ENCODE measurements around the gene DRD4.
"Not testable (repeated sequence)": the region's sequence is repeated elsewhere in the genome, so short reads cannot be mapped to it uniquely, and the experiment has no call there.

Gene DRD4

DNA sequence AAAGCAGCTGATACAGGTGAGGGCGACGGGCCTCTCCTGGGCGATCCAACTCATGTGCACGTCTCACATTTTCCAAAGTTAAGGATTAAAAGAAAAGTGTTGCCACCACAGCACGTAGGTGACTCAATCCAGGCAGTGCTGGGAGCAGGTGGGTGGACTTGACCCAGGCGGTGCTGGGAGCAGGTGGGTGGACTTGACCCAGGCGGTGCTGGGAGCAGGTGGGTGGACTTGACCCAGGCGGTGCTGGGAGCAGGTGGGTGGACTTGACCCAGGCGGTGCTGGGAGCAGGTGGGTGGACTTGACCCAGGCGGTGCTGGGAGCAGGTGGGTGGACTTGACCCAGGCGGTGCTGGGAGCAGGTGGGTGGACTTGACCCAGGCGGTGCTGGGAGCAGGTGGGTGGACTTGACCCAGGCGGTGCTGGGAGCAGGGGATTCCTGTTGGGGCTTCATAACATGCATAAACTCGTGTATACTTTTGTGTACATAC is 10.6 kb downstream of the DRD4 start:
- DNase-seq: not testable (repeated sequence)

DNA sequence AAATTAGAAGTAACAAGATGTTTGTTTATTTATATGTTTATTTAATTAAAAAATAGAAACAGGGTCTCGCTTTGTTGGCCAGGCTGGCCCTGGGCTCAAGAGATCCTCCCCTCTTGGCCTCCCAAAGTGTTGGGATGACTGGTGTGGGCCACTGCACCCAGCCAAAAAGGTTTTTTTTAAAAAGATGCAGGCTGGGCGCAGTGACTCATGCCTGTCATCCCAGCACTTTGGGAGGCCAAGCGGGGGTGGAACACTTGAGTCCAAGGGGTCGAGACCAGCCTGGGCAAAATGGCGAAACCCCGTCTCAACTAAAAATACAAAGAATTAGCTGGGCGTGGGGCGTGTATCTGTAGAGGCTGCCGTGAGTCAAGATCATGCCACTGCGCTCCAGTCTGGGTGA is 13.4 kb downstream of the DRD4 start:
- DNase-seq: no peak

DNA sequence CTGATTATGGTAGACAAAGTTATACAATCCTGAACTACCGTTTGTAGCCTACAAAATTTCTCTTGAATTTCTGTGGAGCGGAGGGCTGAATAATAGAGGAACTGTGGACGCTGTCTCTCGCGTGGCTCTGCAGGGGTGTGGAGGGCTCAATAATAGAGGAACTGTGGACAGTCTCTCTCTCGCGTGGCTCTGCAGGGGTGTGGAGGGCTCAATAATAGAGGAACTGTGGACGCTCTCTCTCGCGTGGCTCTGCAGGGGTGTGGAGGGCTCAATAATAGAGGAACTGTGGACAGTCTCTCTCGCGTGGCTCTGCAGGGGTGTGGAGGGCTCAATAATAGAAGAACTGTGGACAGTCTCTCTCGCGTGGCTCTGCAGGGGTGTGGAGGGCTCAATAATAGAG is 16.1 kb downstream of the DRD4 start:
- not testable (repeated sequence) for DNase-seq

DNA sequence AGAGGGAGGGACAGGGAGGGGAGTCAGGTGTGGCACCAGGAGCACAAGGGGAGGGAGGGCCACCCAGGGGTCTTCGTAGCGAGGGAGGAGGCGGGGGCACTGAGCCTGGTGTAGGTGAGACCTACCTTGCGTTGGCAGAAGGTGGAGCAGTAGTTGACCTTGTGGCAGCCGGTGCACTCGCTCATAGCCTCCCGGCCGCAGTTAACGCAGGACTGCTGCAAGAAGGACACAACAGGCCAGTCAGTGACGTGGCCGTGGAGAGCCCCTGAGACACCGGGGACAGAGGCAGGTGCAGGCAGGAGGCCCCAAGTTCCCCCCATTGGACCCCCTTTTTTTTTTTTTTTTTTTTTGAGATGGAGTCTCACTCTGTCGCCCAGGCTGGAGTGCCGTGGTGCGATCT is 16.8 kb downstream of the DRD4 start:
- no peak for DNase-seq

DNA sequence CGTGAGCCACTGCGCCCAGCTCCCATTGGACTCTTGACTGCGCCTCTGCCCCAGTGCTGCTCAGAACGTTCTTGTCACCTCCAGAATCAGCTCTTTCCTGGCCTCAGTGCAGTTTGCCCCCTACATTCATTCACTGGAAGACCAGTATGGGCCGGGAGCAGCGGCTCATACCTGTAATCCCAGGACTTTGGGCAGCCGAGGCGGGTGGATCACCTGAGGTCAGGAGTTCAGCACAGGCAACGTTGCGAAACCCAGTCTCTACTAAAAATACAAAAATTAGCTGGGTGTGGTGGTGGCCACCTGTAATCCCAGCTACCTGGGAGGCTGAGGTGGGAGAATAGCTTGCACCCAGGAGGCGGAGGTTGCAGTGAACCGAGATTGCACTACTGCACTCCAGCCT is 17.4 kb downstream of the DRD4 start:
- DNase-seq: not testable (repeated sequence)

DNA sequence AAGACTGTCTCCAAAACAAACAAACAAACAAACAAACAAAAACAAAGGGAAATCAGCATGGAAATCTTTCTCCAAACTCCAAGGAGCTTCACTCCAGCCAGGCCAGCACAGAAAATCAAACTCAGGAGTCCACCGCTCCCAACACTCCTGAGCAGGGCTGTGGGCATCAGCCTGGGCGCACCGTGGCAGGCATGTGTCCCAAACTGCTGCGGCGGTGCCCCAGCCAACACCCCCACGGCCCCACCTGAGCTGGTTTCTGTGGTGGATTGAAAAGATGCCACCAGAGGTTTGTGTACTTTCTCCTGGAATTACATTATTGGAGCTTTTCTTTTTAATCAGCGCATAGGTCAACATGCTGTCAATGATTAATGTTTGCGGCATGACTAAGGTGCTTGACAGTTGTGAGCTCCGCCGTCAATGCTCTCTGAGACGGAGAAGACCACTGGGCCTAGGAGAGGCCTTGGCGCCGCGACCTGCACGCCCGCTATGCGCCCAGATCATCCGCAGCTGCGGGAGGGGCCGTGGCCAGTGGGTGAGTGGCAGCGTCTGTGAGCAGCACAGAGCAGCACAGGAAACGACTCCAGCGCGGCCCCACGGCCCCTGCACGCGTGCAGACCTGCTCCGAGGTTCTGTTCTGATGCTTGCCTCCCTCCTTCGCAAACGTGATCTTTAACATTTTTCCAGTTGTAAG is 18.1 kb downstream of the DRD4 start:
- no peak for DNase-seq

DNA sequence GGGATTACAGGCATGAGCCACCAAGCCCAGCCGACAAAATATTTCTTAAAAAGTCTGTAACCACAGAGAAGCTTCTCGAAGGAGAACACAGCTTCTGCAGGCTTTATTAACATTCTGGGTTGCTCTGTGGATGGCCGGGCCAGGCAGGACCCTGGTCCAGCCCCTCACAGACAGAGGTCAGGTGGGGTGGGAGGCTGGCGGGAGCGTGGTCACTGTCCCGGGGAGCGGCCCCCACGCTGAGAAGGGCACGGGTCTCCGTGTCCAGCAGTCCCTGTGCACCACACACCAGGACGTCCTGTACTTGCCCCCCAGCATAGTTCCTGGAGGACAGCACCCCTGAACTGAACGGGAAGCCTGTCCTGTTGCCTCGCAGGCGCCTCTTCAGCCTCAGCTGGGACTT is 19.4 kb downstream of the DRD4 start:
- DNase-seq: no peak

DNA sequence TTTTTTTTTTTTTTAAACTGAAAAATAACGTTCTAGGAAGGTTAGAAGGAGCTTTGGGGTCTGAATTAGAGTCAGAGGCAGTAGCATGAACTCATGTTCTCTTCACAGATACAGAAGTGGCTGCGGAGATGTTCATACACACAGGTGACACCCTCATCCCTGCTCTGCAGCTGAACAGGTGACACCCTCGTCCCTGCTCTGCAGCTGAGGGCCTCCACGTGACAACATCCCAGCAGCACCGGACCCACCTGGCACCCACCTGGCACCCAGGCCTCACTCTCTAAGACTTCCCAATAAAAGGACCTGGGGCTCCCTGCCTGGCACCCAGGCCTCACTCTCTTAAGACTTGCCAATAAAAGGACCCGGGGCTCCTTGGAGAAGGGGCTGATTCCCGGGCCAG is 19.8 kb downstream of the DRD4 start:
- no peak for DNase-seq

DNA sequence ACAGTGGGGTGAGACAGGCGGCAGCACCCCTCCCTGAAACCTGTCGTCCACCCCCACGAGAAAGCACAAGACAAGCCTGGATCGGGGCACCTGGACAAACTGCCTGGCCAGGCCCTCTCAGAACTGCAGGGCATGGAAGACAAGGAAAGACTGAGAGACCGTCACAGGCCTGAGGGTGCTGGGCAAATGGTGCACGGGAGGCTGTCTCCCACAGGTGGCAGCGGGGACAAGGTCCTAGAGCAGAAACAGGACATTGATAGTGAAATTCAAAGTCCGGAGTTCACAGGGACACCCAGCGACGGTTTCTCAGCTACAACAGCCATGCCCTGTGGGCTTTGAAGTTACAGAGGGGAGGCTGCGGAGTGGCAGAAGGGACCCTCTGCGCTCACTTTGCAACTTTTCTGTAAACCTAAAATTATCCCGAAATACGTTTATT is 20.6 kb downstream of the DRD4 start:
- no peak for DNase-seq

DNA sequence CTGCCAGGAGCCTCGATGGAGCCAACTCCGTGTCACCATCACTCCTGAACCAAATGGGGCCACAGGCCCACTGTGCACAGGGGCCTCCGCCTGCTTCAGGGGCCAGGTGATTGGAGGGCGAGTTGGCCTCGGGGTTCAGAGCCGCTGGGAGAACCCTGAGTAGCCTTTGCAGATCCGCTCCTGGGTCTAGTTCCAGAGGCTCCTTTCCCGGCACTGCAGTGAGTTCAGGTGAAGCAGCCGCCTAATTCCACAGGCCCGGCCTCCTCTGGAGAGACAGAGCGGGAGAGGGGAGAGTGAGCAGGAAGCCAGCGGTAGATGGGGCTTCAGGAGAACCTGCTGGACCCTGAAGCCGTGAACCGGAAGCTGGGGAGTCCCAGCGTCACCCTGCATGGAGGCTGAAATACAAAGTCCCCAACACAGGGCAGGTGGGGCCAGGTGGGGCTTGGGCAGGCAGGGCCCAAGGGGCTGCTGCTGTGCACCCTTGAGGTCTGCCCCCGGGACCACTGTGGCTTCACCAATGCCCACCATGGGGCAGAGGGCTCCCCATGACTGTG is 22.5 kb downstream of the DRD4 start:
- DNase-seq: no peak

DNA sequence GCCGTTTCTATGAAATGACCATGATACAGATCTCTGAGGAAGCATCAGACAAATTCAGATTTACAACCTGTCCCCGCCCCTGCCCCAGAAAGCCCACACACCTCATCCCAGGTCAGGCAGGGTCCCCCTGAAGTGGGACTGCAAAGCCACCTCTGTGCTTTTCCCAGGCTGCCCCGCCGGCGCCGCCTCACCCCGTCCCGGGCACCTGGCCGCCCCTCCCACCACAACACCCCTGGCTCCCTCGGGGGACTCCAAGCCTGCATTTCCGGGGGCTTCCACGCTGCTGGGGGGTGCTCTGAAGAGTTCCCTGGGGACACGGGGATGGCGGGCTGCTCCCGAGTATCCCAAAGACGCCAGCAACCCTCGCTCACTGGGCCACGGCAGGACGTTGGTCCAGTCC is 23.2 kb downstream of the DRD4 start:
- no peak for DNase-seq

DNA sequence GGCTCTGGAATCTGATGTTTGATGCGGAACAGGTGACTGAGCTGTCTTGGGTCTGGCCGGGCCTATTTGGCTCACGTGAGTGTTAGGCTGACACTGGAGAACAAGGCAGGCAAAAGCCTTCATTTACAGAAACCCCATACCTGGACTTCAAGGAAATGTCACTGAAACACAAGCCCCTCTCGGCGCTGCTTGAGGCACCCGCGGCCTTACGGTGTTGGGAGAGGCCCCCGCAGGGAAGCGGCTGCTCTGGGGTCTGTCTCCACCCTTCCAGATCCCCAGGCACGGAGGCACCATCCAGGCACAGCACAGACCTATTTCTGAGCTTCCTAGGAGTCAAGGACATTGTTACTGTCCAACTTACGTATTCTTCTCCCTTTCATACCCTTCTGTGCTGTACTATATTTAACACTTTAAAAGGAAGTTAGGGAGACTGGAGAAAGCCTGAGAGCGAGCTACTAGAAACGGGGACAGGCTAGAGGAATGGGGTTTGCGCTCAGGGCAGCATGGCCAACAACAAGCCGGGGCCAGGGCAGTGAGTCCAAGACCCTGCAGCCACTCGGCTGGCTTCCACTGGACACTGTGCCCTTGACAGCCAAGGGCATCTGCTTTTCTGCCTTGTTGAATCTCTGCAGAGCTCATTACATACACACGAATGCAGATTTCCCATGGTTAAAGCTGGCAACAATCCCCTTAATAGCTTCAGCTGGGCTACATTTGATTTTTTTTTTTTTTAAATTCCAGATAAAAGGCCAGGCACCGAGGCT is 23.8 kb downstream of the DRD4 start:
- DNase-seq: no peak

DNA sequence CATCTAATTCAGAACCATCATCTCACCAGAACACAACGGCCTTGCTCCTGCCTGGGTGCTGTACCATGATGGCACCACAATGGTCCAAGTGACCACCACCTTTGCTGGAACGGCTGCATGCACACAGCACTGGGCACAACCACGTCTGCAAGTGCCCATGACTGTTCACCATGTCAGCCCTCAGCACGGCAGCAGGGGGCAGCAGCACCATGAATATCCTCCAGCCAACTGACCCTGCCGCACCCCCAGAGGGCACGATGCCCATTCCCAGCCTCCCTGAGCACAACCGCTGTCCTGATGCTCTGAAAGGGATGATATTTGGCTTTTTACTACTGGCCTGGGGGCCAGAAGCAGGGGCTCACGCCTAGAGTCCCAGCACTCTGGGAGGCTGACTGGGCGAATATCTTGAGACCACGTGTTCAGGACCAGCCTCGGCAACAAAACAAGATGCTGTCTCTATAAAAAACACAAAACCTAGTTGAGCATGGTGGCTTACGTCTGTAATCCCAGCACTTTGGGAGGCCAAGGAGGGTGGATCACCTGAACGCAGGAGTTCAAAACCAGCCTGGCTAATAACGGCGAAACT is 25.7 kb downstream of the DRD4 start:
- peak; percentile 27 for DNase-seq

DNA sequence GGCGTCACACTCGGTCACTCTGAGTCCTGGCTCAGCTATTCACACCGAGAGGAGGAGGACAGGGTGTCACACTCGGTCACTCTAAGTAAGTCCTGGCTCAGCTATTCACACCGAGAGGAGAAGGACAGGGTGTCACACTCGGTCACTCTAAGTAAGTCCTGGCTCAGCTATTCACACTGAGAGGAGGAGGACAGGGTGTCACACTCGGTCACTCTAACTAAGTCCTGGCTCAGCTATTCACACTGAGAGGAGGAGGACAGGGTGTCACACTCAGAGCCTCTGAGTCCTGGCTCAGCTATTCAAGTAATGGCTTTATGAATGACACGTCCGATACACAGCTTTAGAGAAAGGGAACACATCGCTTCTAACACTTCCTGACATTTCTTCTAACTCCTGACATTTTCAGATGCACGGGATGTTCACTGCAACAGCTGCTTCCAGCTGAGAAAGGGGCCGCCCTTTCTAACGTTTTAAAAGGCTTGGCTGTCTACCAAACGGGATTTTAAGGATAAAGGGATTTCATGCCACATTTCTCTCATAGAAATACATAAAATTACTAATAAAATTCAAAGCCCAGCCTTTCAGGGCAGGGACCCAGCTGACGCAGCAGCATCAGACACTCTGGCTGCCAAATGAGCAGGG is 28.1 kb downstream of the DRD4 start:
- DNase-seq: no peak

DNA sequence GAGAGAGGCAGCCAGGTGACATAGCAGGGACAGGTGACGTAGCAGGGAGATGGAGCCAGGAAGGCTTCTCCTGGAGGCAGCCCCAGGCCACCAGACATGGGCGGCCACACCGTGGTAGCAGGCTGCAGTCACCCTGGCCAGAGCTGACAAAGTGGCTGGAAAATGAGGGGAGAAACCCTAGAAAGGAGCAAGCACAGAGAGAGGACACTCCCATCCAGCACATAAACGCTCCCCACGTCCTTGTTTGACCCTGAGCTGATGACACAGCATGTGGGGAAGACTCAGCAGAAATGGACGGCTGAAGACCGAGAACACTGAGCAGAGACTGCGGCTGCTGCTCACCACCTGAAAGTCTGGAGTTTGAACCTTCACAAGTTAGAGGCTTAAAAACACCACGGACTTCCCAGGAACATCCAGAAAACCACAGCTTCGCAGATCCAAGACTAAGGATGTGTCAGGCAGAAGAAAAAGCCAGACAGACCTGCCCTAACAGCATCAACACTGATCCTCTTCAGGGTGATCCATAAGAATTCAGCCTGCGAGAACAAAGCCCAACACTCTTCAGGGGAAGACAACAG is 28.7 kb downstream of the DRD4 start:
- DNase-seq: no peak

DNA sequence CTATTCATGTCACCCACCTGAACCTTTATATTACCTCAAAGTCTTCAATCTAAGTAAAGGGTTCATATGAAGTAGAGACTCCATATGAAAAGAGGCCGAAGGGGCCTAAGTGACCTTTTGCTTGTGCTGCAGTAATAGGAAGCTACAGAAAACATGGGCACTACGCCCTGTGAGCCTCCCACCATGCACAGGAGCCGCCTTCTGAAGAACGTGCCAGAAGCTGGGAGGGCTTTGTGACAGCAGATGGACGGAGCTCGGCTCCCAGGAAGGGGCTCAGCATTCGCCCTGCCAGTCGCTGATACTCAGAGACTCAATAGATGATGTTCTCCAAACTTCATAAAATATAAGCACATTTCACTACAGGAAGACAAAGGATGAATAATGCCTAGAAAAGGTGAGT is 36.8 kb downstream of the DRD4 start:
- DNase-seq: no peak

DNA sequence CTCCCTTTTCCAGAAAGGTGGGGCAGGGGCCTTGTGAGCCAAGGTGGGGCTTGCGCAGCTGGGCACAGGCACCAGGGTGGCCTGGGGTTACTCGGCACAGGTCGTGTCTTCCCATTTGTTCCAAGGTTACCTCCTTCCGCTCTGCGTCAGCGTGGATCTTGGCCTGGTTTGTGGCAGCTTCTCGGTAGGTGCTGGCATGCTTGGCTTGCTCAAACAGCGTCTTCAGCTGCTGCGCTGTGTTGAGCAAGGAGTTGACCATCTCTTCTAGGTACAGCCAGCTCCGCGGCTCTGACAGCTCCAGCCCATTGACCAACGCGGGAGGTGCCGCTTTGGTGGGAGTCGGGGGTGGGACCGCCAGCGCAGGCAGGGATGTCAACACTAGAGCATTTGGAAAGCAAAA is 37.3 kb downstream of the DRD4 start:
- DNase-seq: no peak

DNA sequence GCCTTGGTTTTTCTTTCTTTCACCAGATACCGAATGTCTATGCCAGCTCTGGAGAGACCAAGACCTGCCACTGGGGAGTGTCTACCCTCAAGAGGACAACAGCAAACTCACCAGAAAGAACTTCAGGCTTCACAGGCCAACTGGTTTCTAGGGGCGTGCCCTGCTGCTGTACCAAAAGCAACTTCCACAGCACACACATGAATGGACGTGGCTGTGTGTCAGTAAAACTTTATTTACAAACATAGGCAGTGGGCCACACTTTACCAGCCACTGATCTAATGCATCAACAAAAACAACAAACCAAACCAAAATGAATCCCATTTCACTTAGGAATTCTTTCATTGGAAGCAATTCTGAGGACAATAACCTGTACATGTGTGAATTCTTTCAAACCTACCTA is 41.2 kb downstream of the DRD4 start:
- DNase-seq: no peak

DNA sequence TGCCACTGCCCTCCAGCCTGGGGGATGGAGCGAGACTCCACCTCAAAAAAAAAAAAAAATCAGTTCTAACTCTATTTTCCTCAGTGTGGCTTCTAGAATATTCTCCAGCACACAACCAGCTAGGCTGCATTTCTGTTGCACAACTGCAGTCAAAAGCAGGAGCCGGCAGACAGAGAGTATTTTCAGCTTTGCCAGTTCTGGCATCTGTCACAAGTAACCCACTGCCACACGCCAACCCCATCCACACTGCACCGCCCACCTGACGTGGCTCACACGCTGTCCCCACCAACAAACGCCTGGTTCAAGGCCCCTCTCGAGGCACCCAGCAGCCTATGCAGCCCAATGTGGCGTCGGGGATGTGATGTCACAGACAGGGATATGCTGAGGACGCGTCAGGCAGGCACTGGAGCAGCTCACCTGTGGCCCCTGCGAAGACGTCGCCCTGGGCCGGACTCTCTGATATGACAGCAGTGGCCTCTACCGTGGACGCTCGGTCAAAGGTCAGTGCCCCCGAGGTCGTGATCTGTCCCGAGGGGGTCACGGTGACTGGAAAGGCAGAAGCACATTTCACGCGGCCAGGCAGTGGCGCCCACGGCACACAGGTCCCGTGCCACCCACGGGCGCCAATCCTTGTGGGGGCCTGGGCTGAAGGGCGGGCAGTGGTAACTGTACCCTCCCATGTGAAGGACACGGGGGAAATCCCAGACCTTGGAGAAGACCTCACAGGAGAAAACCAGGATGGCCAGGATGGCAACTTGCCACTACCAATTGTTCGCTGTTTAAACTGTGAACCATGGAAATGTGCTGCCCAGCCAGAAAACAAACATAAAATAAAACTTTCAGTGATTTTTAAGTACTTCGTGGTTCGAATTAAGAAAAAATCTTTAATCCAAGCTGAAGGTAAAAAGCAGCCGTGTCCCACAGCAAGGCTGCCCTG is 42.5 kb downstream of the DRD4 start:
- no peak for DNase-seq

DNA sequence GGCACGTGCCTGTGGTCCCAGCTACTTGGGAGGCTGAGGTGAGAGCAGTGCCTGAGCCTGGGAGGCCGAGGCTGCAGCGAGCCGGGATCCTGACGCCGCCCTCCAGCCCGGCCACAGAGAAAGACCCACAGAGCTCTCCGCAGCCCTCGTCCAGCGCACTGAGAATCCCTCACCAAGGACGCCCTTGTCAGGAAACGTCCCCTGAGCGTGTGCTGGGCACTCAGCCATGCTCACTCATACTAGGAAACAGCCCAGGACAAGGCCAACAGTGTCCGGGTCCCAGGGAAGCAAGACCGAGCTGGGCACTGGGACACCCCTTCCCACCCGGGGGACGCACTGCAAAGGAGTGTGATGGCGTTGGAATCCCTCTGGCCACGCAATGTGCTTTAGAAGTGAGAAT is 43.4 kb downstream of the DRD4 start:
- no peak for DNase-seq

DNA sequence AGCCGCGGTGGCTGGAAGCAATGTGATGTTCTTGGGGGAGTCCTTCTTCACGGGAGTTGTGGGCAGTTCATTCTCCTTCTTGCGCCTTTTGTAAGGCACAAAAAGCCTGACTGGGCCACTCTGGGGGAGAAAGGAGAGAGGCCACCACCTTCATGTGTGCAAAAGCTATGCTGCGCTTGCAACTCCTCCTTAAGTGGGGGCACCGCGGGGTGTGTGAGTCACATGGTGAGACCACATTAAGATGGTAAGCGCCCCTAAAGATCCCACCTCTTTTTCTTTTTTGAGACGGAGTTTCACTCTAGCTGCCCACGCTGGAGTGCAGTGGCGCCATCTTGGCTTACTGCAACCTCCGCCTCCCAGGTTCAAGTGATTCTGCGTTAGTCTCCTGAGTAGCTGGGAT is 43.9 kb downstream of the DRD4 start:
- DNase-seq: no peak
